ENCODE measurements around the gene HNF4A. TPM values are rescaled to one million over a fixed set of nuclear protein-coding genes. Genes with fewer than 3 reads are reported as not detected.

Gene HNF4A
- total RNA-seq, 4 donors from 2014 or later: 173 to 471 (median 252) TPM

- intact Hi-C loops (cut with DNase I; ENCODE audit: low total_unique reads) (no loop called here), in situ Hi-C loops (cut with MboI; ENCODE audit: low pct_ligation_motif_present in 1 of 4, low pct_unique_long_range_greater_than_20kb in 1 of 4, low sequenced_read_pairs in 3 of 4) (no loop called here)
- 58 to 80% methylated on average over 1 to 5 of the region's 5 CpGs for WGBS, 2 donors (ENCODE audit: low coverage in 1 of 2)
- Histone ChIP-seq H3K4me3 (no peak overlapping the region), H3K36me3 (no peaks in the 10 kb centered on the region), H3K4me1 (no peaks in the 10 kb centered on the region), H3K27ac (no peak overlapping the region), H3K9me3 (no peaks in the 10 kb centered on the region), H3K27me3 (no peaks in the 10 kb centered on the region)
- DNase-seq: no peak
- no peak for TF ChIP-seq POLR2A (IDR thresholded peaks at IDR 0.05)
- peak in 1 of 3 donors; percentile 5 for TF ChIP-seq POLR2AphosphoS5 (IDR thresholded peaks at IDR 0.05)
- TF ChIP-seq, protein P1, sequence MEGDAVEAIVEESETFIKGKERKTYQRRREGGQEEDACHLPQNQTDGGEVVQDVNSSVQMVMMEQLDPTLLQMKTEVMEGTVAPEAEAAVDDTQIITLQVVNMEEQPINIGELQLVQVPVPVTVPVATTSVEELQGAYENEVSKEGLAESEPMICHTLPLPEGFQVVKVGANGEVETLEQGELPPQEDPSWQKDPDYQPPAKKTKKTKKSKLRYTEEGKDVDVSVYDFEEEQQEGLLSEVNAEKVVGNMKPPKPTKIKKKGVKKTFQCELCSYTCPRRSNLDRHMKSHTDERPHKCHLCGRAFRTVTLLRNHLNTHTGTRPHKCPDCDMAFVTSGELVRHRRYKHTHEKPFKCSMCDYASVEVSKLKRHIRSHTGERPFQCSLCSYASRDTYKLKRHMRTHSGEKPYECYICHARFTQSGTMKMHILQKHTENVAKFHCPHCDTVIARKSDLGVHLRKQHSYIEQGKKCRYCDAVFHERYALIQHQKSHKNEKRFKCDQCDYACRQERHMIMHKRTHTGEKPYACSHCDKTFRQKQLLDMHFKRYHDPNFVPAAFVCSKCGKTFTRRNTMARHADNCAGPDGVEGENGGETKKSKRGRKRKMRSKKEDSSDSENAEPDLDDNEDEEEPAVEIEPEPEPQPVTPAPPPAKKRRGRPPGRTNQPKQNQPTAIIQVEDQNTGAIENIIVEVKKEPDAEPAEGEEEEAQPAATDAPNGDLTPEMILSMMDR (IDR thresholded peaks at IDR 0.05): no peak
- no peak for TF ChIP-seq EP300 (IDR thresholded peaks at IDR 0.05; ENCODE audit: low read depth)
Observed at GRCh38 chr20:44423480-44423879, 68.0 kb downstream of the HNF4A start.

DNA sequence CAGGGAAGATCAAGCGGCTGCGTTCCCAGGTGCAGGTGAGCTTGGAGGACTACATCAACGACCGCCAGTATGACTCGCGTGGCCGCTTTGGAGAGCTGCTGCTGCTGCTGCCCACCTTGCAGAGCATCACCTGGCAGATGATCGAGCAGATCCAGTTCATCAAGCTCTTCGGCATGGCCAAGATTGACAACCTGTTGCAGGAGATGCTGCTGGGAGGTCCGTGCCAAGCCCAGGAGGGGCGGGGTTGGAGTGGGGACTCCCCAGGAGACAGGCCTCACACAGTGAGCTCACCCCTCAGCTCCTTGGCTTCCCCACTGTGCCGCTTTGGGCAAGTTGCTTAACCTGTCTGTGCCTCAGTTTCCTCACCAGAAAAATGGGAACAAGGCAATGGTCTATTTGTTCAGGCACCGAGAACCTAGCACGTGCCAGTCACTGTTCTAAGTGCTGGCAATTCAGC lies 68.6 kb downstream of the HNF4A start:
- DNase-seq: no peak
- TF ChIP-seq POLR2A (IDR thresholded peaks at IDR 0.05): no peak
- TF ChIP-seq POLR2AphosphoS5 (IDR thresholded peaks at IDR 0.05): peak in 1 of 3 donors; percentile 10
- WGBS, 2 donors (ENCODE audit: low coverage in 1 of 2): 82% methylated on average over 11 of the region's 14 CpGs; no CpG with 5 or more reads in 1 of the 2 donors
- no peaks in the 10 kb centered on the region for H3K27me3 ChIP-seq
- H3K4me1 ChIP-seq: no peaks in the 10 kb centered on the region
- H3K9me3 ChIP-seq: no peaks in the 10 kb centered on the region
- no peak overlapping the region for H3K4me3 ChIP-seq
- intact Hi-C loops (cut with DNase I; ENCODE audit: low total_unique reads): no loop called here
- in situ Hi-C loops (cut with MboI; ENCODE audit: low pct_ligation_motif_present in 1 of 4, low pct_unique_long_range_greater_than_20kb in 1 of 4, low sequenced_read_pairs in 3 of 4): no loop called here
- H3K36me3 ChIP-seq: no peaks in the 10 kb centered on the region
- H3K27ac ChIP-seq: no peak overlapping the region

GRCh38 chr20:44425923-44426322 lies 70.4 kb downstream of the HNF4A start:
- H3K27ac ChIP-seq: peak overlapping the region in 1 of 4 donors; percentile 7

DNA sequence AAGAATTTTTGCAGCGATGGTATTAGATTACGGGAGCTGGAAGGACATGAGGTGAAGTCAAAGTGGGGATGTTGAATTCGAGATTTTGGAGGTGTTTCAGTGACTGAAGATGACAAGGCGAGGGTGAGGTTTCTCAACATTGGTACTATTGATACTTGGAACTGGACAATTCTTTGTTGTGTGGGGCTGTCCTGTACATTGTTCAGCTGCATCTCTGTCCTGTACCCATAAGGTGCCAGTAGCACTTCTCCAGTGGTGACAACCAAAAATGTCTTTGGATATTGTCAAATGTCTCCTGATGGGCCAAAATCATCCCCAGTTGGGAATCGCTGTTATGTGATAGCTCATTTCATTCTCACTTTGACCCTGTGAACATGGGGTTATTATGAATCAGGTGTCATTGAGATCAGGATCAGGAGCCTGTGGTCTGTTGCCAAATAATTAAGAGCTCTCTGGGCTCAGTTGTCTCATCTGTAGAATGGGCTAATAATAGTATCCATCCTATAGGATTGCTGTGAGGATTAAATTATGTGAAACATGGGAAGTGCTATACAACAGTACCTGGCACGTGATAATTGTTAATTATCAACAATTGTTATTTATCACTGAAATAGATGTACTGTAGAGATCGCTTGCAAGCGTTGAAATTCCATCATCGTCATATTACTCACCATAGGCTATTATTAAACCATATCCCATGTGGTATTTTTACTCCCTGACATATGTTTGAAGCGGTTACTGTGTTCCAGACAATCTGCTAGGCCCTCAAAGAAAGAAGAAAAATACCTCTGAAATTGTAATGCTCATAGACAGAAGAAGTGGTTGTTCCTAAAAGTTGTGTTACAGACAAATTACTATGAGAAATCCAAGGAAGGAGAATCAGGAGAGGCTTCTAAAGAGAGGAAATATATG lies 71.6 kb downstream of the HNF4A start:
- 84 to 90% methylated on average over 7 to 10 of the region's 10 CpGs for WGBS, 2 donors (ENCODE audit: low coverage in 1 of 2)
- in situ Hi-C loops (cut with MboI; ENCODE audit: low pct_ligation_motif_present in 1 of 4, low pct_unique_long_range_greater_than_20kb in 1 of 4, low sequenced_read_pairs in 3 of 4) (no loop called here), intact Hi-C loops (cut with DNase I; ENCODE audit: low total_unique reads) (no loop called here)
- Histone ChIP-seq H3K27me3 (no peaks in the 10 kb centered on the region), H3K27ac (no peak overlapping the region), H3K4me3 (no peak overlapping the region), H3K36me3 (no peaks in the 10 kb centered on the region), H3K9me3 (no peaks in the 10 kb centered on the region), H3K4me1 (no peaks in the 10 kb centered on the region)
- TF ChIP-seq EP300 (IDR thresholded peaks at IDR 0.05; ENCODE audit: low read depth): no peak
- no peak for TF ChIP-seq POLR2A (IDR thresholded peaks at IDR 0.05)
- TF ChIP-seq, protein P1 (IDR thresholded peaks at IDR 0.05): no peak
- TF ChIP-seq POLR2AphosphoS5 (IDR thresholded peaks at IDR 0.05): no peak
- DNase-seq: no peak

More at GRCh38 chr20:44425923-44426322, 70.4 kb downstream of the HNF4A start:
- DNase-seq: no peak
- intact Hi-C loops (cut with DNase I; ENCODE audit: low total_unique reads): no loop called here
- Histone ChIP-seq H3K4me3 (no peak overlapping the region), H3K9me3 (no peaks in the 10 kb centered on the region), H3K36me3 (no peaks in the 10 kb centered on the region), H3K27me3 (no peaks in the 10 kb centered on the region), H3K4me1 (no peaks in the 10 kb centered on the region)
- in situ Hi-C loops (cut with MboI; ENCODE audit: low pct_ligation_motif_present in 1 of 4, low pct_unique_long_range_greater_than_20kb in 1 of 4, low sequenced_read_pairs in 3 of 4): no loop called here
- WGBS, 2 donors (ENCODE audit: low coverage in 1 of 2): 80 to 89% methylated on average over 2 of the region's 2 CpGs
- TF ChIP-seq POLR2A (IDR thresholded peaks at IDR 0.05) (no peak), EP300 (IDR thresholded peaks at IDR 0.05; ENCODE audit: low read depth) (no peak), POLR2AphosphoS5 (IDR thresholded peaks at IDR 0.05) (no peak)
- TF ChIP-seq, protein P1 (IDR thresholded peaks at IDR 0.05): no peak
